Measurements from ENCODE around the gene FUT6. TPM values are rescaled to one million over a fixed set of nuclear protein-coding genes. Genes with fewer than 3 reads are reported as not detected.
"Not testable (repeated sequence)": the region's sequence is repeated elsewhere in the genome, so short reads cannot be mapped to it uniquely, and the experiment has no call there.

Gene FUT6
- not detected in 2 replicates for total RNA-seq

GRCh38 chr19:5839065-5840017 is at the start of gene FUT6:
Gene FUT6, minus strand, starts transcription at chr19:5839702. Its CDS starts 7,135 bp downstream, at chr19:5832567.
- no peak within 1 kb of the TSS for H3K4me3 ChIP-seq (ENCODE audit: low read depth, low read length)
- no peak for DNase-seq (ENCODE audit: low read depth)
- no peak for TF ChIP-seq CTCF (conservative IDR thresholded peaks at IDR 0.05; ENCODE audit: low read depth, low read length)

GRCh38 chr19:5884065-5884811 is 44.7 kb upstream of the FUT6 start:
- H3K4me3 ChIP-seq (ENCODE audit: low read depth, low read length) = not testable (repeated sequence)

GRCh38 chr19:5883157-5883873 is 43.8 kb upstream of the FUT6 start:
- not testable (repeated sequence) for DNase-seq (ENCODE audit: low read depth); H3K4me3 ChIP-seq (ENCODE audit: low read depth, low read length)

More at GRCh38 chr19:5884065-5884811, 44.7 kb upstream of the FUT6 start:
- DNase-seq (ENCODE audit: low read depth) = not testable (repeated sequence)

- no peak for TF ChIP-seq CTCF (conservative IDR thresholded peaks at IDR 0.05; ENCODE audit: low read depth, low read length)
- no peak overlapping the region for H3K4me3 ChIP-seq (ENCODE audit: low read depth, low read length)
- DNase-seq (ENCODE audit: low read depth) = no peak
Measured at GRCh38 chr19:5882421-5882968, 43.0 kb upstream of the FUT6 start.

GRCh38 chr19:5881543-5882299 is 42.2 kb upstream of the FUT6 start:
- no peak for TF ChIP-seq CTCF (conservative IDR thresholded peaks at IDR 0.05; ENCODE audit: low read depth, low read length)

GRCh38 chr19:5880604-5881078 is 41.1 kb upstream of the FUT6 start:
- no peak overlapping the region for H3K4me3 ChIP-seq (ENCODE audit: low read depth, low read length)
- no peak for TF ChIP-seq CTCF (conservative IDR thresholded peaks at IDR 0.05; ENCODE audit: low read depth, low read length)
- peak; percentile 33 for DNase-seq (ENCODE audit: low read depth)

More at GRCh38 chr19:5881543-5882299, 42.2 kb upstream of the FUT6 start:
- no peak overlapping the region for H3K4me3 ChIP-seq (ENCODE audit: low read depth, low read length)
- DNase-seq (ENCODE audit: low read depth) = no peak

GRCh38 chr19:5880196-5880595 is 40.7 kb upstream of the FUT6 start:
- no peak for TF ChIP-seq CTCF (conservative IDR thresholded peaks at IDR 0.05; ENCODE audit: low read depth, low read length)
- no peak for DNase-seq (ENCODE audit: low read depth)
- no peak overlapping the region for H3K4me3 ChIP-seq (ENCODE audit: low read depth, low read length)
